ENCODE results near the gene ATAD3A.
"Not testable (repeated sequence)": the region's sequence is repeated elsewhere in the genome, so short reads cannot be mapped to it uniquely, and the experiment has no call there.

Gene ATAD3A

GRCh38 chr1:1489861-1490260, 22.1 kb upstream of the ATAD3A start:
- DNase-seq (ENCODE audit: low read depth) = no peak

GRCh38 chr1:1490633-1491230, 21.2 kb upstream of the ATAD3A start:
- no peak for DNase-seq (ENCODE audit: low read depth)

GRCh38 chr1:1491601-1492000, 20.4 kb upstream of the ATAD3A start:
- DNase-seq (ENCODE audit: low read depth) = no peak

DNA sequence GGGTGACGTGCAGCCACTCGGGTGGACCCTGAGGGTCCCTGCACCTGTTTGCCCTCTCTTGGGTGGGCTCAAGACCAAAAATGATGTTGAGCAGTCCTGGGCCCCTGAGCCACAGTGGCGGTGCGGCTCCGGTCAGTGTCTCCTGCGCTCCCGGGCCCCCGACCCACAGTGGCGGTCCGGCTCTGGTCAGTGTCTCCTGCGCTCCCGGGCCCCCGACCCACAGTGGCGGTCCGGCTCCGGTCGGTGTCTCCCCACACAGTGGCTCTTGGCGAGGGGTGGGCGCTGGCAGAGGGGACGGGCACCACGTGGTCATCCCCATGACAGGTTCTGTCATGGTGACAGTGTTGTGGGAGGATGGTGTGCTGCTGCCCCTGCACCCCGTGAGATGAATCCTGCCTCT, 17.7 kb upstream of the ATAD3A start:
- not testable (repeated sequence) for DNase-seq (ENCODE audit: low read depth)

GRCh38 chr1:1495461-1495975, 16.4 kb upstream of the ATAD3A start:
- not testable (repeated sequence) for DNase-seq (ENCODE audit: low read depth)

DNA sequence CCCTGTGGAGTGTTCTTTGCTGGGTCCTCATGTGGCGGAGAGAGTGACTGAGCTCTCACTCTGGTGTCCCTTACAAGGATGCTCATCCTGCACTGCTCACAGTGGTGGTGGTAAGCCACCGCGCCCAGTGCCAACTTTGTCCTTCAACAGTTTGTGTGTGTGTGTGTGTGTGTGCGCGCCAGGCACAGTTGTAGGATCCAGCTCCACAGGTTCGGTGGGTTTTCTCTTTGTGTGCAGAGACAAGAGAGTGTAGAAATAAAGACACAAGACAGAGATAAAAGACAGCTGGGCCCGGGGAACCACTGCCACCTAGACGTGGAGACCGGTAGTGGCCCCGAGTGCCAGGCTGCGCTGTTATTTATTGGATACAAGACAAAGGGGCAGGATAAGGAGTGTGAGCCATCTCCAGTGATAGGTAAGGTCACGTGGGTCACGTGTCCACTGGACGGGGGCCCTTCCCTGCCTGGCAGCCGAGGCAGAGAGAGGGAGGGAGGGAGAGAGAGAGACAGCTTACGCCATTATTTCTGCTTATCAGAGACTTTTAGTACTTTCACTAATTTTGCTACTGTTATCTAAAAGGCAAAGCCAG, 7.1 kb upstream of the ATAD3A start:
- DNase-seq (ENCODE audit: low read depth) = peak; percentile 46

DNA sequence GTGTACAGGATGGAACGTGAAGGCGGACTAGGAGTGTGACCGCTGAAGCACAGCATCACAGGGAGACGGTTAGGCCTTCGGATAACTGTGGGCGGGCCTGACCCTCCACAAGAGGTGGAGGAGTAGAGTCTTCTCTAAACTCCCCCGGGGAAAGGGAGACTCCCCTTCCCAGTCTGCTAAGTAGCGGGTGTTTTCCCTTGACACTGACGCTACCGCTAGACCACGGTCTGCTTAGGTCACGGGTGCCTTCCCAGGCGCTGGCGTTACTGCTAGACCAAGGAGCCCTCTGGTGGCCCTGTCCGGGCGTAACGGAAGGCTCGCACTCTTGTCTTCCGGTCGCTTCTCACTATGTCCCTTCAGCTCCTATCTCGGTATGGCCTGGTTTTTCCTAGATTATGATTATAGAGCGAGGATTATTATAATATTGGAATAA, 6.6 kb upstream of the ATAD3A start:
- DNase-seq (ENCODE audit: low read depth) = not testable (repeated sequence)

- not testable (repeated sequence) for DNase-seq (ENCODE audit: low read depth)
These were observed 6.2 kb upstream of the ATAD3A start for GRCh38 chr1:1505801-1506200.

DNA sequence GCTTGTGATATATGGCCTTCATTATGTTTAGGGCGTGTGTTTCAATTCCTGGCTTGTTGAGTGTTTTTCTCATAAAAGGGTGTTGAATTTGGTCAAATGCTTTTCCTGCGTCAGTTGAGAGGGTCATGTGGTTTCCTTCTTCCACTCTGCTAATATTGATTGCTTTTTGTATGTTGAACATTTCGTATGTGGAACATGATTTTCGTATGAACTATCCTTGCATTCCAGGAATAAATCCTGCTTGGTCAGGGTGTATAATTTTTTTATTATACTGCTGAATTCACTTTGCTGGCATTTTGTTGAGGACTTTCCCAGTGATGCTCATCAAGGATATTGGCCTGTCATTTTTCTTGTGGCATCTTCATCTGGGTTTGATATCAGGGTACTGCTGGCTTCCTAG, 4.7 kb upstream of the ATAD3A start:
- DNase-seq (ENCODE audit: low read depth) = no peak

GRCh38 chr1:1508775-1509464, 3.0 kb upstream of the ATAD3A start:
- not testable (repeated sequence) for DNase-seq (ENCODE audit: low read depth)

- DNase-seq (ENCODE audit: low read depth) = not testable (repeated sequence)
These were observed 2.5 kb upstream of the ATAD3A start for GRCh38 chr1:1509465-1509850.

DNA sequence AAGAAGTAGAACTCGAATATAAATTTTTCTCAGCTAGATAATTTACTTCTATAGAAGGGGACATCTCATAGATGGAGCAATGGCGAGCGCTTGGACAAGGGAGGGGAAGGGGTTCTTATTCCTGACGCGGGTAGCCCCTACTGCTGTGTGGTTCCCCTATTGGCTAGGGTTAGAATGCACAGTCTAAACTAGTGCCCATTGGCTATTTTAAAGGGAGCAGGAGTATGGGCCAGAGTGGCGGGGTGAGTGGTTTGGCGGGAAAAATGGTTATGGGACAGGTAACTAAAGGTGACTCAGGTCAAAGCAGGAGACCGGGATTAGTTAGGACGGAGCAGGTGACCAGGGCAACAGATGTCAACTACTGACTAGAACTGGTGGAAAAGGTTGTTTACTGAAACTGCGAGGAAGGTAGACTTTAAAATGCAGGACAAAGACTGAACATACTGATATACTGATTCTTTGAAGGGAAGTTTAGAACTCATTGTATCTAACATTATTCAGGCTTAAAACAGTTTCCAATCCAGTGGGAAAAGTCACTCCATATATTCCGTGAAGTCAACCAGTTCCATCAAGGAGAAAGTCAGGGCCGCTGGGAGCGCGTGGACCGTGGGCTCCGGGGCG, 940 bp upstream of the ATAD3A start:
- DNase-seq (ENCODE audit: low read depth) = no peak

GRCh38 chr1:1512425-1512824, 463 bp downstream of the ATAD3A start:
- DNase-seq (ENCODE audit: low read depth) = not testable (repeated sequence)

- not testable (repeated sequence) for DNase-seq (ENCODE audit: low read depth)
These were observed 1.7 kb downstream of the ATAD3A start for GRCh38 chr1:1513675-1514074.

DNA sequence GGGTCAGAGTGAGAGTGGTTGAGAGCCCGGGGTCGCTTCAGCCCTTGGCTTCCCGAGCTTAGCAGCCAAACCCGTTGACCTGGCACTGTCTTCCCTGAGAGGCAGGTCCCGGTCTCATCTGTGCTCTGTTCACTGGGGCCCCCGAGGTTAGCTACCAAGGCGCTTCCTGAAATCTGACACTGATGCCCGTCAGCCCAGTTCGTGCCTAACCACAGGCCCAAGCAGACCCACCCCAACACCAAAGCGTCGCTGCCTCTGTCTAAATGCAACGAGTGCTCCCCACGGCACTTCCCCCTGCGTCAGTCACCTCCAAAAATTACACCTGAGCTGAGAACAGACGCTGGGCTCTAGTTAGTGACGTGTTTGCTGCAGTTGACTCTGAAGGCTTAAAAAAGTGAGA, 2.4 kb downstream of the ATAD3A start:
- DNase-seq (ENCODE audit: low read depth) = not testable (repeated sequence)

DNA sequence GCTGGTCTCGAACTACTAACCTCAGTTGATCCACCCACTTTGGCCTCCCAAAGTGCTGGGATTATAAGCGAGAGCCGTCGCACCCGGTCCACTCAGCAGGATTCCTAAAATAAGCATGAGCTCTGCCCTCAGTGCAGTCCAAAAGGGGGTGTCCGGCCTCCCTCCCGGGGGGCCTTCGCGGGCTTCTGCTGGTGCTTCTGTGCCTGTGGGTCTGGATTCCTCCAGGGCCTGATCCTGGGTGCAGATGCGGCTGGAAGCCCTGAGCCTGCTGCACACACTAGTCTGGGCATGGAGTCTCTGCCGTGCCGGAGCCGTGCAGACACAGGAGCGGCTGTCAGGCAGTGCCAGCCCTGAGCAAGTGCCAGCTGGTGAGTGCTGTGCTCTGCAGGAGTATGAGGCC, 5.0 kb downstream of the ATAD3A start:
- not testable (repeated sequence) for DNase-seq (ENCODE audit: low read depth)

DNA sequence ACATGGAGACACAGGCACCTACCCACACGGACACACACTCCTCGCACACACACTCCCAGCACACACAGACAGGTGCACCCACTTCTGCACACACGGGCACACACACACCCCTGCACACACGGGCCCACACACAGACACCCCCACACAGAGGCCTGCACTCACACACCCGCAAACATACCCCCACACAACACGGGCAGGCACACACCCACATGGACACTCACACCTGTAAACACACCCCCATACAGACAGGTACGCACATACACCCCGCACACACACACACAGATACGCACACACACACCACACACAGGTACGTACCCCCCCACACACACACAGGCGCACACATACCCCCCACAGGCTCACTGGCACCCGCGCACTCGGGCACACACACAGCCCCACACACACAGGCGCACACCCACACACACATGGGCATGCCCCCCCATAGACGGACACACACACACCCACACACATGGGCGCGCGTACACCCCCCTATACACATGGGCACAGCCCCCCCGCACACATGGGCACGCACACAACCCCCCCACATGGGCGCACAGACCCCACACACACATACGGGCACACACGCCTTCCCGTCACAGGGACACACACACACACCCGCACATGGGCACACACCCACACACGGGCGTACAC, 6.1 kb downstream of the ATAD3A start:
- DNase-seq (ENCODE audit: low read depth) = no peak

GRCh38 chr1:1518621-1519007, 6.7 kb downstream of the ATAD3A start:
- not testable (repeated sequence) for DNase-seq (ENCODE audit: low read depth)

DNA sequence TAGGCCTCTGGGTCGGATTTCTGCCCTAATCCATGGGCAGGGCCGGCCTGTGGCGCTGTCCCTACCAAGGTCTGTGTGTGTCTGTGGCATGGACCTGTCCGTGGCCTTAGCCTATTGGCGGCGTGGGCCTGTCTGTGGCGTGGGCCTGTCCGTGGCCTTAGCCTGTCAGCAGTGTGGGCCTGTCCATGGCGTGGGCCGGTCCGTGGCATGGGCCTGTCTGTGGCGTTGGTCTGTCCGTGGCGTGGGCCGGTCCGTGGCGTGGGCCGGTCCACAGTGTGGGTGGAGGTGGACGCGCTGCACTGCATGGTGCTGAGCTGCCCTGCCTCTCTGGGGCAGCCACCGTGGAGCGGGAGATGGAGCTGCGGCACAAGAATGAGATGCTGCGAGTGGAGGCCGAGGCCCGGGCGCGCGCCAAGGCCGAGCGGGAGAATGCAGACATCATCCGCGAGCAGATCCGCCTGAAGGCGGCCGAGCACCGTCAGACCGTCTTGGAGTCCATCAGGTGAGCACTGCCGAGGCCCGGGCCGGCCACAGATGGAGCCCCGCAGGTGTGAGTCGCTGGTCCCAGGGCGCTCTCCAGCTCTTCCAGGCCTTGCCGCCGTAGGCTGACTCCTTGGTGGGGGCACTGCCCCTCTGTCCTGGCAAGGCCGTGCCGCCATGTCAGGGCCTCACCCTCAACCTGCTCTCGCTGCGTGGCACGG, 8.0 kb downstream of the ATAD3A start:
- DNase-seq (ENCODE audit: low read depth) = not testable (repeated sequence)

DNA sequence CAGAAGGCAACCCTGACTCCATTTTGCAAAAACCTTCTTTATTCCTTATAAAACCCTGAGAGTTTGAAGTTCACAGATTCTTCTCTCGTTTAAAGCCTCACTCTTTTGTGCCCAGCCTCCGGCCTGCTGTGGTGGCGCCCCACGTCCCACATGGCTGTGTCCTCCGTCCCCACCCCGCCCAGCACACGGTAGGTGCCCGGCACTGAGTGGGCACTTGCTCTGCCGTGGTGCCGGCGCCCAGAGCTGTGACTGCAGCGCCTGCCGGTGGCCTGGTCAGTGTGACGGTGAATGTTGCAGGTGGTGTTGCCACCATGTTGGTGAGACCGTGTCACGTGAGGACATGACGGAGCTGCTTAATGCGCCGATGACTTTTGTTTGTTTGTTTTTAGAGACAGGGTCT, 9.4 kb downstream of the ATAD3A start:
- DNase-seq (ENCODE audit: low read depth) = no peak

DNA sequence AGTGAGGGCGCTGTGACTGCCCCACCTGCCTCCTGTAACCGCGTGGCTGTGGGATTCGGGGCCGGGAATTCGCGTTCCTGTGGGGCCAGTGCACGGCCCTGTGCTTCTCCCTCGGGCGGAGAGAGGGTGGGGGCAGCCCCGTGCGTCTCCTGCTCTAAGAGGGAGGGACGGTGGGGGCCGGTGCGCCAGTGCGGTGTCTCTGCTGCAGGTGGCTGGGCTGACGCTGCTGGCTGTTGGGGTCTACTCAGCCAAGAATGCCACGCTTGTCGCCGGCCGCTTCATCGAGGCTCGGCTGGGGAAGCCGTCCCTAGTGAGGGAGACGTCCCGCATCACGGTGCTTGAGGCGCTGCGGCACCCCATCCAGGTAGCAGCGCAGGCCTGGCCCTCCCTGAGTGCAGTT, 10.6 kb downstream of the ATAD3A start:
- not testable (repeated sequence) for DNase-seq (ENCODE audit: low read depth)

DNA sequence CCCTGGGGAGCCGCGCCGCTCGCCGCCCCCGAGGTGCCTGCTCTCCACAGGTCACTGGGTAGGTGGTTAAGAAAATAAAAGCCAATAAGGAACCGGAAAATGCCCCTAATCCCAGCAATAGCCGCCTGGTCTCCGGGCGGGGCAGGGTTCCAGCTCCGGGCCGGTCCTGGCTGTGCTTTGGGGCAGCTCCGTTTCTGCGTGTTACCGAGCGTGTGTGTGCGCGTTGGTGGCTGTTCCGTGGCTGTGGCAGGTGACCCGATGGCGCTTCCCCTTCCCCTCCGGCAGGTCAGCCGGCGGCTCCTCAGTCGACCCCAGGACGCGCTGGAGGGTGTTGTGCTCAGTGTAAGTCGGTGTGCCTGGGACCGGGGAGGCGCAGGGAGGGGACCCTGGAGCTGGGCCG, 11.3 kb downstream of the ATAD3A start:
- DNase-seq (ENCODE audit: low read depth) = not testable (repeated sequence)
